SK-N-SH treated with all-trans-retinoic acid at 6 μM for 48 hours (cell line): Measurements from ENCODE around the gene ATP12A.

Experiments used
- GLIS3 ChIP-seq: fragments of 250-450 bp; sonication (Bioruptor Pico); IDR thresholded peaks from 2 replicates; pipeline ENCODE4 v1.5.0; 2020; ENCODE audit warnings: mild to moderate bottlenecking, moderate library complexity
- ZNF565 ChIP-seq: fragments of 450-650 bp; formaldehyde crosslinking; conservative IDR thresholded peaks from 2 replicates; pipeline ENCODE4 v1.5.0; 2020; ENCODE audit warnings: low read depth, mild to moderate bottlenecking, moderate library complexity
- TF ChIP-seq, protein P1 (sequence below): fragments of 250-450 bp; sonication (Bioruptor Pico); IDR thresholded peaks from 2 replicates; pipeline ENCODE4 v1.5.0; 2020; ENCODE audit warnings: mild to moderate bottlenecking, moderate library complexity

DNA sequence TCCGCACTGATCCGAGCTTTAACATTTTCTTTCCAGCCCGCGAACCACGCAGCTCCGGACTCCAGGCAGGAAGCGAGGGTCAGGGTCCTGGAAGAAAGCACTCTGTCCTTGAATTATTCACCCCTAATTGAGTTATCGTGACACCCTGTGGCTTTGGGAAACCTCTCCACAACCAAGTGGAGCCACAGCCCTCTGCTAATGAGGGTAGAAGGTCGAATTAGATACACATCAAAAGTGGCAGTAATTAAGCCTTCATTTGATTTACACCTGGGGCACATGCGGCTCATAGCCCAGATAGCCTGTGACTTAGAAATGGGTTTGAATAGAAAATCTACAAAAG is 67.8 kb downstream of the ATP12A start:
- TF ChIP-seq, protein P1, sequence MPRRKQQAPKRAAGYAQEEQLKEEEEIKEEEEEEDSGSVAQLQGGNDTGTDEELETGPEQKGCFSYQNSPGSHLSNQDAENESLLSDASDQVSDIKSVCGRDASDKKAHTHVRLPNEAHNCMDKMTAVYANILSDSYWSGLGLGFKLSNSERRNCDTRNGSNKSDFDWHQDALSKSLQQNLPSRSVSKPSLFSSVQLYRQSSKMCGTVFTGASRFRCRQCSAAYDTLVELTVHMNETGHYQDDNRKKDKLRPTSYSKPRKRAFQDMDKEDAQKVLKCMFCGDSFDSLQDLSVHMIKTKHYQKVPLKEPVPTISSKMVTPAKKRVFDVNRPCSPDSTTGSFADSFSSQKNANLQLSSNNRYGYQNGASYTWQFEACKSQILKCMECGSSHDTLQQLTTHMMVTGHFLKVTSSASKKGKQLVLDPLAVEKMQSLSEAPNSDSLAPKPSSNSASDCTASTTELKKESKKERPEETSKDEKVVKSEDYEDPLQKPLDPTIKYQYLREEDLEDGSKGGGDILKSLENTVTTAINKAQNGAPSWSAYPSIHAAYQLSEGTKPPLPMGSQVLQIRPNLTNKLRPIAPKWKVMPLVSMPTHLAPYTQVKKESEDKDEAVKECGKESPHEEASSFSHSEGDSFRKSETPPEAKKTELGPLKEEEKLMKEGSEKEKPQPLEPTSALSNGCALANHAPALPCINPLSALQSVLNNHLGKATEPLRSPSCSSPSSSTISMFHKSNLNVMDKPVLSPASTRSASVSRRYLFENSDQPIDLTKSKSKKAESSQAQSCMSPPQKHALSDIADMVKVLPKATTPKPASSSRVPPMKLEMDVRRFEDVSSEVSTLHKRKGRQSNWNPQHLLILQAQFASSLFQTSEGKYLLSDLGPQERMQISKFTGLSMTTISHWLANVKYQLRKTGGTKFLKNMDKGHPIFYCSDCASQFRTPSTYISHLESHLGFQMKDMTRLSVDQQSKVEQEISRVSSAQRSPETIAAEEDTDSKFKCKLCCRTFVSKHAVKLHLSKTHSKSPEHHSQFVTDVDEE: no peak
- TF ChIP-seq ZNF565 (CRISPR knock-in tag) (no peak), GLIS3 (CRISPR knock-in tag) (no peak)
